H1 (cell line): Measurements from ENCODE around the gene RPS15. TPM values are rescaled to one million over a fixed set of nuclear protein-coding genes. Genes with fewer than 3 reads are reported as not detected.

Experiments used
- CTCF ChIA-PET: fragments of 300-600 bp; sonication (Branson Sonifier 250); formaldehyde crosslinking; loops from one replicate; lab custom pipeline; 2021; ENCODE audit not compliant: partially characterized antibody; lab: Charles Lee
- POLR2A ChIA-PET: fragments of 300-600 bp; sonication (Branson Sonifier 250); formaldehyde crosslinking; loops from one replicate; lab custom pipeline; 2021; ENCODE audit warnings: inconsistent platforms; ENCODE audit not compliant: partially characterized antibody; lab: Charles Lee
- DNase-seq, 2 experiments: peaks; one replicate each; pipeline versions ENCODE4 v3.0.0 to v3.0.0-alpha.2; 2010 to 2022; ENCODE audit warnings: low spot score in 2 of 2, low read depth in 1 of 2, mixed read lengths in 1 of 2
- FAIRE-seq: peaks from 2 replicates; lab custom pipeline; 2011; peaks lifted over from hg19 to GRCh38; lab: Jason Lieb, UNC
- H2AFZ ChIP-seq: 2 replicates; pipeline ENCODE4 v1.8.1; 2012; ENCODE audit warnings: low read length, inconsistent platforms
- H2AK5ac ChIP-seq: 2 replicates; pipeline ENCODE4 v1.6.1; 2013; ENCODE audit warnings: low read depth, low read length
- H2BK120ac ChIP-seq: replicated peaks from 2 replicates; pipeline ENCODE3; 2013; ENCODE audit warnings: low read depth, low read length, inconsistent platforms
- H2BK12ac ChIP-seq: 2 replicates; pipeline ENCODE4 v1.6.1; 2013; ENCODE audit warnings: low read depth, low read length
- H2BK15ac ChIP-seq: 2 replicates; pipeline ENCODE4 v1.6.1; 2013; ENCODE audit warnings: low read length
- H2BK20ac ChIP-seq: 2 replicates; pipeline ENCODE4 v1.6.1; 2013; ENCODE audit warnings: low read length
- H2BK5ac ChIP-seq: 2 replicates; pipeline ENCODE4 v1.6.1; 2013; ENCODE audit warnings: low read depth, low read length
- H3K14ac ChIP-seq: 2 replicates; pipeline ENCODE4 v1.6.1; 2013; ENCODE audit warnings: inconsistent platforms; ENCODE audit not compliant: insufficient read length
- H3K18ac ChIP-seq: 2 replicates; pipeline ENCODE4 v1.6.1; 2013; ENCODE audit warnings: low read length; ENCODE audit errors: extremely low read depth
- H3K23ac ChIP-seq: 2 replicates; pipeline ENCODE4 v1.6.1; 2013; ENCODE audit warnings: inconsistent platforms; ENCODE audit not compliant: insufficient read length
- H3K23me2 ChIP-seq: 2 replicates; pipeline ENCODE4 v1.6.1; 2013; ENCODE audit warnings: low read depth, low read length
- H3K27ac ChIP-seq: 2 replicates; pipeline ENCODE4 v1.6.1; 2011; ENCODE audit warnings: low read depth, low read length, inconsistent platforms
- H3K27me3 ChIP-seq, 4 experiments: replicated peaks in 1 of 4; 1 replicate in 1 of 4; 2 replicates in 3 of 4; pipeline versions ENCODE4 v1.6.1 to v1.8.1; 2011 to 2013; ENCODE audit warnings: low read length in 3 of 4, mild to moderate bottlenecking in 3 of 4, inconsistent platforms in 2 of 4, mixed read lengths in 2 of 4, moderate library complexity in 1 of 4; ENCODE audit not compliant: control insufficient read depth in 3 of 4, insufficient read depth in 3 of 4; ENCODE audit errors: extremely low read depth in 1 of 4
- H3K36me3 ChIP-seq, 4 experiments: 2 replicates each; pipeline versions ENCODE4 v1.6.1 to v1.8.1; 2011 to 2013; ENCODE audit warnings: mild to moderate bottlenecking in 4 of 4, low read length in 3 of 4, moderate library complexity in 2 of 4, control low read depth in 1 of 4, inconsistent platforms in 1 of 4; ENCODE audit not compliant: insufficient read depth in 4 of 4, control insufficient read depth in 2 of 4
- H3K4ac ChIP-seq: replicated peaks from 2 replicates; pipeline ENCODE3; 2013; ENCODE audit warnings: low read length, low read depth, mixed read lengths, inconsistent platforms; ENCODE audit not compliant: insufficient read length
- H3K4me1 ChIP-seq, 4 experiments: replicated peaks in 1 of 4; 1 replicate in 1 of 4; 2 replicates in 3 of 4; pipeline versions ENCODE4 v1.6.1 to v1.8.1; 2011 to 2013; ENCODE audit warnings: low read length in 3 of 4, inconsistent platforms in 2 of 4, mixed read lengths in 1 of 4; ENCODE audit not compliant: insufficient read depth in 4 of 4, control insufficient read depth in 3 of 4
- H3K4me2 ChIP-seq, 2 experiments: 2 replicates each; pipeline versions ENCODE4 v1.6.1 to v1.8.1; 2011 to 2013; ENCODE audit warnings: low read depth in 2 of 2, low read length in 2 of 2, control low read depth in 1 of 2, inconsistent platforms in 1 of 2, mild to moderate bottlenecking in 1 of 2; ENCODE audit not compliant: insufficient read depth in 1 of 2
- H3K4me3 ChIP-seq, 4 experiments: fragments of 200-600, 300-600 bp in 1 of 4; sonication (generic), shearing (Covaris generic), sonication (Bioruptor Twin) in 1 of 4; 2 replicates each; pipeline versions ENCODE4 v1.5.1 to v1.8.1; 2011 to 2016; ENCODE audit warnings: low read length in 4 of 4, low read depth in 3 of 4, control low read depth in 2 of 4, inconsistent platforms in 2 of 4, mild to moderate bottlenecking in 2 of 4, mixed read lengths in 1 of 4, moderate library complexity in 1 of 4; ENCODE audit not compliant: insufficient read depth in 2 of 4; ENCODE audit errors: extremely low read depth in 1 of 4
- H3K56ac ChIP-seq: replicated peaks from 2 replicates; pipeline ENCODE3; 2013; ENCODE audit warnings: low read depth, mild to moderate bottlenecking, mixed read lengths, low read length, inconsistent platforms; ENCODE audit not compliant: insufficient read length
- H3K79me1 ChIP-seq: 2 replicates; pipeline ENCODE4 v1.6.1; 2013; ENCODE audit warnings: low read depth, low read length, control low read depth
- H3K79me2 ChIP-seq, 2 experiments: 2 replicates each; pipeline versions ENCODE4 v1.6.1 to v1.8.1; 2012 to 2013; ENCODE audit warnings: low read length in 2 of 2, mild to moderate bottlenecking in 2 of 2, inconsistent platforms in 1 of 2; ENCODE audit not compliant: insufficient read depth in 2 of 2, control insufficient read depth in 1 of 2
- H3K9ac ChIP-seq, 4 experiments: replicated peaks in 1 of 4; 1 replicate in 1 of 4; 2 replicates in 3 of 4; pipeline versions ENCODE4 v1.6.1 to v1.8.1; 2011 to 2013; ENCODE audit warnings: low read depth in 3 of 4, low read length in 3 of 4, control low read depth in 2 of 4, mild to moderate bottlenecking in 2 of 4, moderate library complexity in 2 of 4, inconsistent platforms in 1 of 4; ENCODE audit errors: extremely low read depth in 1 of 4
- H3K9me3 ChIP-seq, 2 experiments: 2 replicates each; pipeline versions ENCODE4 v1.6.1 to v1.8.1; 2012 to 2013; ENCODE audit warnings: mild to moderate bottlenecking in 2 of 2, moderate library complexity in 2 of 2, control low read depth in 1 of 2, inconsistent platforms in 1 of 2, low read depth in 1 of 2, low read length in 1 of 2, mixed read lengths in 1 of 2; ENCODE audit not compliant: insufficient read depth in 2 of 2
- H4K20me1 ChIP-seq, 2 experiments: replicated peaks in 1 of 2; 2 replicates each; pipeline versions ENCODE3 to v1.8.1; 2011 to 2013; ENCODE audit warnings: inconsistent platforms in 2 of 2, low read length in 2 of 2, mild to moderate bottlenecking in 1 of 2; ENCODE audit not compliant: insufficient read depth in 2 of 2, control insufficient read depth in 1 of 2
- H4K5ac ChIP-seq: 2 replicates; pipeline ENCODE4 v1.6.1; 2013; ENCODE audit warnings: low read length, low read depth, mixed read lengths, inconsistent platforms; ENCODE audit not compliant: insufficient read length
- H4K8ac ChIP-seq: 2 replicates; pipeline ENCODE4 v1.8.0; 2013; ENCODE audit warnings: mild to moderate bottlenecking, moderate library complexity, low read length, inconsistent platforms; ENCODE audit not compliant: insufficient read depth; ENCODE audit errors: extremely low read depth
- H4K91ac ChIP-seq: replicated peaks from 2 replicates; pipeline ENCODE3; 2013; ENCODE audit warnings: low read length, mixed read lengths, inconsistent platforms; ENCODE audit not compliant: insufficient read length
- ASH2L ChIP-seq: fragments of 200-600, 300-600 bp; sonication (generic); IDR thresholded peaks from one replicate; pipeline ENCODE4 v1.7.1; 2017; ENCODE audit warnings: low read length
- CBX5 ChIP-seq: fragments of 300-800, 300-1000 bp; sonication (generic); IDR thresholded peaks from 2 replicates; pipeline ENCODE4 v1.7.1; 2016; ENCODE audit warnings: antibody characterized with exemption, low read length, low read depth
- CBX8 ChIP-seq: fragments of 300-800, 300-1000 bp; sonication (generic); IDR thresholded peaks from 2 replicates; pipeline ENCODE4 v1.7.1; 2016; ENCODE audit warnings: low read depth, low read length, borderline replicate concordance
- CTBP2 ChIP-seq: IDR thresholded peaks from 2 replicates; pipeline ENCODE4 v1.7.0; 2011; ENCODE audit warnings: borderline replicate concordance, mild to moderate bottlenecking, moderate library complexity, mixed read lengths, low read length; ENCODE audit not compliant: insufficient read depth, insufficient read length
- EZH2 ChIP-seq: fragments of 200-600 bp; sonication (generic); IDR thresholded peaks from 2 replicates; pipeline ENCODE4 v1.7.1; 2012; ENCODE audit warnings: low read depth, mild to moderate bottlenecking, moderate library complexity, low read length, inconsistent platforms; ENCODE audit not compliant: severe bottlenecking
- GTF2F1 ChIP-seq: IDR thresholded peaks from 2 replicates; pipeline ENCODE4 v1.6.1; 2012; ENCODE audit warnings: low read depth, low read length, improper control_type of control experiment, borderline replicate concordance
- KDM1A ChIP-seq: fragments of 200-600, 300-600 bp; sonication (generic); IDR thresholded peaks from 2 replicates; pipeline ENCODE4 v1.7.1; 2016; ENCODE audit warnings: mild to moderate bottlenecking, low read length, borderline replicate concordance
- POLR2AphosphoS5 ChIP-seq: IDR thresholded peaks from 2 replicates; pipeline ENCODE4 v1.6.1; 2011; ENCODE audit warnings: low read depth, low read length
- RBBP5 ChIP-seq: IDR thresholded peaks from 2 replicates; pipeline ENCODE4 v1.7.1; 2012; ENCODE audit warnings: low read depth, mild to moderate bottlenecking, inconsistent platforms, low read length, moderate library complexity, borderline replicate concordance
- SP1 ChIP-seq: IDR thresholded peaks from 2 replicates; pipeline ENCODE4 v1.6.1; 2011; ENCODE audit warnings: low read depth, low read length
- WGBS, 2 experiments: shearing (Covaris generic) in 1 of 2; methylation state at CpG; one replicate each; pipeline versions ENCODE4 v1.1.6 to v1.1.7; 2013 to 2015; ENCODE audit warnings: low lambda C conversion rate in 2 of 2, mixed read lengths in 2 of 2, inconsistent platforms in 1 of 2, low coverage in 1 of 2, missing lambda C conversion rate in 1 of 2; ENCODE audit not compliant: insufficient replicate concordance in 2 of 2, insufficient coverage in 1 of 2, insufficient read length in 1 of 2; ENCODE audit errors: extremely low coverage in 1 of 2, missing lambda C conversion rate in 1 of 2; 5-methylcytosine and 5-hydroxymethylcytosine counted together
- polyA plus RNA-seq, 7 experiments: library from polyadenylated mRNA; depleted of rRNA in 3 of 7; stranded (reverse) in 5 of 7; unstranded in 2 of 7; fragments of >200 nt in 5 of 7; fragments of 200-250 nt in 2 of 7; gene quantifications; 1 replicate in 5 of 7; 2 replicates in 1 of 7; 4 replicates in 1 of 7; pipeline versions ENCODE4 v1.2.1 to v1.2.3, GENCODE V29; 2011 to 2013; ENCODE audit warnings: missing spikeins in 2 of 7, mixed read lengths in 2 of 7
- total RNA-seq: library from RNA; stranded (reverse); fragmentation: NEBNext Ultra II Directional; extraction: Animal tissue kit (Norgen Biotek cat#: 25700); gene quantifications from 2 replicates; pipeline ENCODE4 v1.2.1, GENCODE V29; 2021
- TF ChIP-seq, protein P1 (sequence below): IDR thresholded peaks from 2 replicates; pipeline ENCODE4 v1.6.1; 2012; ENCODE audit warnings: inconsistent platforms

The RPS15 gene
- total and polyA plus RNA-seq, 2 of the 8 experiments (the other 6 are each of a cell fraction or from before 2014, with no cell fraction given): 1,562 to 3,890 TPM

DNA sequence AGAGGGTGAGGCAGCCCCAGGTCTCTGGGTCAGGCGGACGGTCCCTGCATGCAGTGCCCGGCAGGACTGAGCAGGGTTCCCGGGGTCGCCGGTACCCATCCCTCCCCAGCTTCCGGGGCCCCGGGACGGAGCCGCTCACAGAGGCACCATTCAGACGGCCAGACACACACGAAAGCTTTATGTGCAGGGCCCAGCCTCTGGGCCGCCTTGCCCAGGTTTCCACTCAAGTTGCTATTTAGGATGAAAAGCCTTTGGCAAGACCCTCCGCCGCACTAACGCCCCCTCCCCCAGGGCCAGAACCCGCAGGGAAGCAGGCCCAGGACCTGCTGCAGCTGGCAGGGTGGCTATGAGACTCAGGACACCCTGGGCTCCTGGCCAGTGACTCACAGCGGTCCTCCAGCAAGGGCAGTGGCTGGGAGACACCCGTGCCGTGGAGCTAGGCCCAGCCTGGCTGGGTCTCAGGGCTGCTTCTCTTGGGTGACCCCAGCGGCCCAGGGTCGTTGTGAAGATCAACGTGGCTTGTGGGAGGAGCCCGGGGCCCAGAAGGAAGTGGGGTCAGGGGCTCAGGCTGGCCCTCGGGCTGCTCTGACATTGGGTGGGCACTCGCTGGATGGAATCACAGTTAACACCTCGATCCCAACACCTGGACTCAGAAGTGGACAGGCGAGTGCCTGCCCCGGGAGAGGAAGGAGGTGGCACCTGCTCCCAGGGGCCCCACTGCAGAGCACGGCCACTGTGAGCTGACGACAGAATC is 36.0 kb downstream of the RPS15 start:
- WGBS, 2 experiments: 84% methylated on average over 26 of the region's 31 CpGs; no CpG with 5 or more reads in 1 of the 2 experiments
- H4K91ac ChIP-seq: no peak overlapping the region
- H3K79me1 ChIP-seq: peaks cover 2% of the 10 kb centered on the region; the same call in 1 of the 2 replicates
- POLR2A ChIA-PET: interaction anchor here (0.7 to 4.5 kb wide), 10 partner anchors 8 to 200 kb away, joined by 3 to 27 read pairs (median 4); partner anchors contain the start of gene REEP6
- no peak overlapping the region for H3K4me3 ChIP-seq
- peaks cover 0 to 18% (median 11%) of the 10 kb centered on the region in 4 experiments; a peak in 5 of 7 replicates for H3K4me1 ChIP-seq
- peaks cover 16% of the 10 kb centered on the region for H3K23me2 ChIP-seq
- H4K8ac ChIP-seq: 0 out of 2 replicates have a peak overlapping the region, but pooled peaks have one; percentile 2
- H3K56ac ChIP-seq: no peak overlapping the region
- no peak overlapping the region for H3K14ac ChIP-seq
- H4K5ac ChIP-seq: no peak overlapping the region
- H2AK5ac ChIP-seq: no peak overlapping the region
- peaks cover 0 to 4% of the 10 kb centered on the region in 2 experiments; a peak in 1 of 4 replicates for H3K79me2 ChIP-seq
- H3K4ac ChIP-seq: no peak overlapping the region
- H3K27ac ChIP-seq: no peak overlapping the region
- H2BK15ac ChIP-seq: no peak overlapping the region
- no peak for FAIRE-seq
- no peak overlapping the region for H2BK12ac ChIP-seq
- CTCF ChIA-PET: interaction anchor here (0.7 to 2.4 kb wide), 11 partner anchors 9 to 72 kb away, joined by 3 to 9 read pairs (median 3); no protein-coding TSS in a partner anchor
- H4K20me1 ChIP-seq: peaks cover 20 to 48% of the 10 kb centered on the region in 2 experiments
- H2BK5ac ChIP-seq: no peak overlapping the region
- no peak for DNase-seq
- peaks cover 0 to 7% (median 3%) of the 10 kb centered on the region in 4 experiments; a peak in 2 of 8 replicates for H3K36me3 ChIP-seq
- no peak overlapping the region for H2BK120ac ChIP-seq
- H2AFZ ChIP-seq: no peak overlapping the region
- no peak overlapping the region for H3K18ac ChIP-seq
- H3K27me3 ChIP-seq: peaks cover 22 to 42% (median 39%) of the 10 kb centered on the region in 4 experiments
- no peaks in the 10 kb centered on the region for H3K9me3 ChIP-seq
- no peak overlapping the region for H3K9ac ChIP-seq
- no peak overlapping the region for H3K4me2 ChIP-seq
- no peak overlapping the region for H2BK20ac ChIP-seq
- H3K23ac ChIP-seq: no peak overlapping the region
- TF ChIP-seq CTBP2 (no peak), GTF2F1 (no peak), CBX8 (no peak), SP1 (no peak), POLR2AphosphoS5 (no peak), KDM1A (no peak), RBBP5 (no peak), EZH2 (no peak), ASH2L (no peak), CBX5 (no peak)
- TF ChIP-seq, protein P1, sequence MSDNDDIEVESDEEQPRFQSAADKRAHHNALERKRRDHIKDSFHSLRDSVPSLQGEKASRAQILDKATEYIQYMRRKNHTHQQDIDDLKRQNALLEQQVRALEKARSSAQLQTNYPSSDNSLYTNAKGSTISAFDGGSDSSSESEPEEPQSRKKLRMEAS: no peak
